HL-60/S4 (cell line): Measurements from ENCODE around the gene STAB2.
"Not testable (repeated sequence)": the region's sequence is repeated elsewhere in the genome, so short reads cannot be mapped to it uniquely, and the experiment has no call there.

ENCODE experiments used
- in situ Hi-C: fragments of 300-500 bp; cut with MboI; formaldehyde crosslinking; loops from 2 replicates; pipeline ENCODE4 v1.14.3; 2022; ENCODE audit warnings: low sequenced_read_pairs

STAB2 gene

DNA sequence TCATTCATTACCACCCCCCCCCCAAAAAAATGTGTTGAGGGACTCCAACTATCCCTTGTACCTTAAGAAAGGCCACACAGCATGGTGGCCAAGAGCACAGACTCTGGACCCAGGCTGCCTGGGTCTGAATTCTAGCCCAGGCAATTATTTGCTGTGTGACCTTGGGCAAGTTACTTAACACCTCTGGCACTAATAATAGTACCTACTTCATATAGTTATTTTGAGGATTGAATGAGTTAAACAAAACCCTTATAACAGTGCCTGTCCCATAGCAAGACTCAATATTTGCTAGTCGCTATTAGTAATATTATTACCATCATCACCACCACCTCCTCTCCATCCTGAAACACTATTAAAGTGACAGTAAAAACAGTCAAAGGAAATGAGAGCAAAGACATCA, 216.8 kb downstream of the STAB2 start:
- in situ Hi-C loops: no loop called here

DNA sequence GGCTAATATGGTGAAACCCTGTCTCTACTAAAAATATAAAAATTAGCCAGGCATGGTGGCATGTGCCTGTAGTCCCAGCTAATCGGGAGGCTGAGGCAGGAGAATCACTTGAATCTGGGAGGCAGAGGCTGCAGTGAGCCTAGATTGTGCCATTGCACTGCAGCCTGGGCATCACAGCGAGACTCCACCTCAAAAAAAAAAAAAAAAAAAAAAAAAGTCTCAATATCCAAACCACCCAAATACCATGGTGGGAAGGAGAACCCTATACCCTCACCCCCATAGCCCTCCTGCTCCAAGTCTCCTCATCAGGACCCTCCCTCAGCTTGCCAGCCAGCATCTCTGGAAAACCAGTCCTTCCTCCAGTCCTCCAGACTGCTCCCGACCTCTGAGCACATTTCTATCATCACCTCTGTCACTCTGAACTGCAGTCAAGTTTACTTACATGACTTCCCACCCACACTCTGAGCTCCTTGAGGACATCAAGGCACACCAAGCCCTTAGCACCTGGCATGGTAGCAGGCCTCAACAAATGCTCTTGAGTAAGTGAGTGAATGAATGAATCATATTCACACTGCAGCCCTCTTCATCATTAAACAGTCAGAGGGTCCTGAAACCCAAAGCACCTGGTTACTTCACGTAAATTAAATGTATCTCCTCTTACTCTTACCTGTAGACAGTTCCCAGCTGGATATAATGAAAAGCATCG, 218.7 kb downstream of the STAB2 start:
- in situ Hi-C loops: no loop called here

DNA sequence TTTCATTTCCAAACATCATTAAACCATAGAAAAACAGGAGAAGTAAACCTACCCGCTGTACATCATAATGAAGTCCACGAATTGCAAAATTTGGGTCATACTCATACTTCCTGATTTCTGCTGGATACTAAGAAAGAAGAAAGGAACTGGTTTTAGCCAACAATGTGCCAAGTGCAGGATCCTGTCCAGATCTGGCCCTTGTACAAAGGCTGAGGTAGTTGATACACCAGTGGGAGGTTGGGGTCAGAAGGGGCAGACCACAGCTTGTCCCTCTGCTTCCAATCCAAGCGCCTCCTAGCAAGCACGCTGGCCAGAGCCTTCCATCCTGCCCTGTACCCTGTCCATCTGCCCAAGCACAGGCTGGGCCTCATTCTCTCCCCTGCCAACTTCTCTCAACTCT, 219.7 kb downstream of the STAB2 start:
- in situ Hi-C loops: no loop called here

DNA sequence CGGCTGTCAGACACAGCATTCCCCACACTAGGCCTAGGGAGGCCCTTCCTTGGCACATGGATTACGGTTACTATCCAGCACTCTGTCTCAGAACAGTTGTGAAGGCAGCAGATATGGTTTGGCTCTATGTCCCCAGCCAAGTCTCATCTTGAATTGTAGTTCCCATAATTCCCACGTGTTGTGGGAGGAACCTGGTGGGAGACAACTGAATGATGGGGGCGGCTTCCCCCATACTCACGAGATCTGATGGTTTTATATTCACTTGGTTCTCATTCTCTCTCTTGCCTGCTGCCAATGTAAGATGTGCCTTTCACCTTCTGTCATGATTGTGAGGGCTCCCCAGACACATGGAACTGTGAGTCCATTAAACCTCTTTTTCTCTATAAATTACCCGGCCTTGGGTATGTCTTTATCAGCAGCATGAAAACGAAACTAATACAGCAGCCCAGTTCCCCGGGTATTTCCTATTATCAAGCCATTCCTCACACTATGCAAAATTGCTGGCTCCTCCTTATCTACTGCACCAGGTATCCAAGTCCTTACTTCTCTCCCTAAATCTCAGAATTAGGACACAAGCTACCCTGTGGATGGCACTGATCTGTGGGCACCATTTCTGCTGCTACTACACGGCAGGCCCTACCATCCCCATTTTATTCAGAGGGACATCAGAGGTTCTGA, 220.6 kb downstream of the STAB2 start:
- in situ Hi-C loops: no loop called here

DNA sequence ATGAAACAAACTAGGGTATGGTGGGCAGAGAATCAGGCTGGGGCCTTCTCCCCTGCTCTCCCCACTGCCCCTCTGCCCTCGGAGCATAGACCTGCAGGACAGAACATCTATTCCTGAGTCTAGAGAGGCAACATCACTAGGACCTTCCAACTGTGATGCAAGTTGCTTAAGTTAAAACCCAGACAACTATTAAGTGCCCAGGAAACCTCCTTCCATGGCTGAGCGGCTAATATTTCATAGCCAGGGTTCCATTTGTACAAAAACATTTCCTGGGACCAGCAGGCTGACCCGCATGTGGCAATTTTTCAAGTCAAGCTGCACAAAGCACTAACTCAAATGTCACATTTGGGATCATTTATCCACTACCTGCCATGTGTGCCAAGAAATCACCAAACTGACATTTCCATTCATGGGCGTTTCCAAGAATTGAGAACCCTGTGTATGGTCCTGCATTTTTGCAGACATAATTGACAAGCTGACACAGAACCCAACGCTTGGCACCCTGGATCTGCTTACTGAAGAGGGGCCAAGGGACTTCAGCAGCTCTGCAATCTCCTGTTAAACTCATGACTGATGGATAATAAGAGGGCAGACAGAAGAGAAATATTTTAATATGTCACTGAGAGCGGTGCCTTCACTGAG, 221.3 kb downstream of the STAB2 start:
- in situ Hi-C loops: no loop called here

DNA sequence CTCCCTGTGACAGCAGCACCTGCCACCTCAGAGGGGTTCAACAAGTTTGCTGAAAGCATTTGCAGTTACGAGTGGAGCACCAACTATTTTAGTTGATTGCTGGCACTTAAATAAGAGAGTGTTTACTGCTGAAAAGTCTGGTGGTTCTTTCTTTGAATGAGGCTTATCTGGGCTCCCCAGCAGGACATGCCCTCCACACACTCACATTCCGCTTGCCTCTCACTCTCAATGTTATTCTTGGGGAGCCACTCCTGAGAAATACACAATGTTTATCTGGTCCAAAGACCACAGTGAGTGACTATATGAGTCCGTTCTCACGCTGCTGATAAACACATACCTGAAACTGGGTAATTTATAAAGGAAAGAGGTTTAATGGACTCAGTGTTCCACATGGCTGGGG, 222.1 kb downstream of the STAB2 start:
- in situ Hi-C loops: no loop called here

DNA sequence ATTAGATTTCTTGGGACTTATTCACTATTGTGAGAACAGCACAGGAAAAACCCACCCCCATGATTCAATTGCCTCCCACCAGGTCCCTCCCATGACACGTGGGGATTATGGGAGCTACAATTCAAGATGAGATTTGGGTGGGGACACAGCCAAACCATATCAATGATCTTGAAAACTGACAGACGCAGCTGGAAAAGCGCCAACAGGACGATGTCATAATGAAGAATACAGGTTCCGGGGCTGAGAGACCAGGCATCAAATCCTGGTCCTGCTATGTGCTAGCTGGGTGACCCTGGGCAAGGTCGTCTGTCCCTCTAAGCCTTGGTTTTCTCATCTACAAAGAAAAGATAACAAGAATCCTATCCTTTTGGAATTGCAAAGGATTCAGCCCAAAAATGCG, 222.6 kb downstream of the STAB2 start:
- in situ Hi-C loops: not testable (repeated sequence)

DNA sequence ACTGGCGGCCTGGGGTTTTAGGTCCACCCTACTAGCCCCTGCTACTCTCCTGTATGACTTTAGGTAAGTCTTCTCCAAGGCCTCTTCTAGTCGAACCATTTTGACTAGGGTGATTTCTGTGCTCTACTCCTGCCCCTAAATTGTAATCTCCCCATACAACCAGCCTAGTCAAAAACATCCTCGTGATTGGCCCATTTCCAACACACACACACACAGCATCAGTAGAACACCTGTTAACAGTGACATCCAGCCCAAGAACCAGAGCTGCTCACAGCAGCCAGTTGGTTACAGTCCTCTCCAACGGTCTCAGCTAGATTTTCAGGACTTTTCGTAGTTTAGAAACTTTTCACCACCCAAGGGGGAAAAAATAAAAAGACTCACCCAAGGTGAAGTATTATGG, 223.0 kb downstream of the STAB2 start:
- in situ Hi-C loops: no loop called here

DNA sequence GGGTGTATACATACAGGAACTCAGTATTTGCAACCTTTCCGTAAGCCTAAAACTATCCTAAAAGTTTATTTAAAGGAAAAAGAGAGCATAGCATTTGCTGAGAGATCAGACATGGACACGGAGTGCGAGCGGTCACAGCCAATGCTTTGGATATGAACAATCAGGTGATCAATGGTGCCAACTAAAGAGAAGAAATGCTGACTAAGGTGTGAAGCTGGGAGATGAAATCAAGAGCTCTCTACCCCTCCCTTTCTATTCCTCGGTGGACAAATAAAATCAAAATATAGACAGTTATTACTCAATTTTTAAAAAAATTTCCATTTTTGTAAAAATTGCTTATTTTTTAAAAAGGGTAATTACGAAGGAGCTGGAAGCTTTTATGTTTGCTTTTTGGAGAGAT, 224.7 kb downstream of the STAB2 start:
- in situ Hi-C loops: no loop called here

DNA sequence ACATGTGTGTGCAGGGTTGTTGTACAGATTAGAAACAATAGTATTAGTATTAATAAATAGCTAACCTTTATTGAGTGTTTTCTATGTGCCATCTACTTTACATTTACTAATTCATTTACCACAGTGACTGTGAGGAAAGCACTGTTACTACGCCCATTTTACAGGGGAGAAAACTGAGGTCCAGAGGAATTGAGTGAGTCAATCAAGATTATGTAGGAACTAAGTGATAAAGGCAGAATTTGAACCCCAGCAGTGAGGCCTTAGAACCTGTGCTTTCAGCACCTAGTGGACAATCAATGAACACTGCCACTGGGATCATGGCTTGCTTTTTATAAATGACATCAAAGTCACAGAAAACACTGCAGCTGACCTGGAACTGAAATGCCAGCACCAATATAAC, 225.7 kb downstream of the STAB2 start:
- in situ Hi-C loops: no loop called here

DNA sequence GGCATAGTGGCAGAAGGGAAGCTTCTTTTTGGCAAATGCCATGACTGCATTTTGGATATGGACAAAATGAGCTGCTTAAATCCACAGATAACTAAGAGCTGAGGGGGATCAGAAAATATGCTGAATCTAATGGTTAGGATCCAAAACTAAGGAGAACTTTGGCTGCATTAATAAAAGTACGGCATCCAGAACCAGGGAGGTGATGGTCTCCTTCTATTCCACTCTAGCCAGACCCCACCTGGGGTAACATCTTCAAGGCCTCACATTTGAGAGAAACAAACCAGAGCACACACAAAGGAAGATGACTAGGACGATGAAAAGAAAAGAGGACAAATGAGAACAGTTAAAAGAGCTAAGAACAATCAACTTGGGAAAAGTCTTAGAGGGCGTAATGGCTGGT, 226.4 kb downstream of the STAB2 start:
- in situ Hi-C loops: no loop called here

DNA sequence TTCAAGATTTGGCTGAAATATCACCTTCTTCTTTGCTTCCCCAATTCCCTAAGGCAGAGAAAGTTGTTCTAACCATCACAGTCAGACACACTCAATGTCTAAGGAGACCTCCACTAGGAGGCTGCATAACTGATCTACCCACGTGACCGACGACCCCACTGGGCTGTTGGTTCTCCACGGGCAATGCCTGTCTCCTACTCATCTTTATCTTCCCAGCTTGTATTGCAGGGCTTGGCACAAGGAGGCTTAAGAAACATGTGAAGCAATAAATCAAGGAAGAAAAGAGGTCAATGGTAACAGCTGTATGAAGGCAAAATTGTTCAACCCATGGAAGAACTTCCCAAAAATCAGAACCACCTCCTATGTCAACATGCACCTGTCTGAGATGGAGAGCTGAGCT, 226.9 kb downstream of the STAB2 start:
- in situ Hi-C loops: no loop called here

DNA sequence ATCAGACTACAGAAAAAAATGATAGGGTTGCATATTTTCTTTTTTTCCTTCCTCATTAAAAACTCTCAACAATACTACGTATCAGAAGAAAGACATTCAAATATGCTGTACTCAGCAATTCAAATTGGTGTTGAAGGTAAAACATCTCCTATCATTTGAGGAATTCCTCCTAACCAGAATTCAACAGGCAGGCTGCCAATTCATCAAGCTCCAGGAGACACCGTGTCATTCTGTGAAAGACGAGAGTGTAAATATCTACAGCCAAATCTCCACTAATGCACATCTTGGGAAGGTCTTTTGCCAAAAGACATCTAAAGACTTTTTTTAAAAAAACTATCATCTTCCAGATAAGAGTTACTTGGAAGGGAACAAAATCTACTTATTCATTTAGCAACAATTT, 227.4 kb downstream of the STAB2 start:
- in situ Hi-C loops: no loop called here
